Uterine smooth muscle cell (primary cell): ENCODE data around the gene ARID1A. TPM values are rescaled to one million over a fixed set of nuclear protein-coding genes. Genes with fewer than 3 reads are reported as not detected.

Source experiments
- total RNA-seq: library from RNA; depleted of rRNA; stranded (reverse); fragments of >200 nt; gene quantifications from 2 replicates; pipeline ENCODE4 v1.2.3, GENCODE V29; 2014

The ARID1A gene
- 15.9 and 20.3 TPM in 2 replicates for total RNA-seq

GRCh38 chr1:26695356-26696118 is at the start of gene ARID1A:
Gene ARID1A (plus strand): TSS chr1:26696015. CDS start chr1:26696404, 389 bp downstream.

GRCh38 chr1:26787706-26788514 is 92.1 kb downstream of the ARID1A start, which contains the start of gene PIGV:
Gene PIGV (plus strand): TSS chr1:26787950. CDS start chr1:26790816, 2,866 bp downstream.

GRCh38 chr1:26826261-26827105 is 130.7 kb downstream of the ARID1A start, which contains the start of gene ZDHHC18:
Gene ZDHHC18 (plus strand): TSS chr1:26826688. CDS start chr1:26826805, 117 bp downstream.

Other genes with a start within 250 kb of the ARID1A start
- 233 and 471 TPM in 2 replicates for gene HMGN2, start 223.6 kb upstream of the ARID1A start, total RNA-seq
- 7.5 and 14.8 TPM in 2 replicates for gene RPS6KA1, start 166.3 kb upstream of the ARID1A start, total RNA-seq
- 13.8 and 22.6 TPM in 2 replicates for gene PIGV, start 91.9 kb downstream of the ARID1A start, total RNA-seq
- gene ZDHHC18, start 130.7 kb downstream of the ARID1A start, total RNA-seq: 7.6 and 10.0 TPM in 2 replicates
- 0.12 and 0.33 TPM in 2 replicates for gene SFN, start 167.1 kb downstream of the ARID1A start, total RNA-seq
- 9.8 and 11.1 TPM in 2 replicates for gene GPN2, start 194.3 kb downstream of the ARID1A start, total RNA-seq
- 8.4 and 8.7 TPM in 2 replicates for gene GPATCH3, start 204.5 kb downstream of the ARID1A start, total RNA-seq
- gene NR0B2, start 218.0 kb downstream of the ARID1A start, total RNA-seq: not detected in 2 replicates
- 27.2 and 44.3 TPM in 2 replicates for gene NUDC, start 225.7 kb downstream of the ARID1A start, total RNA-seq